Gastroesophageal sphincter (tissue), 3 donors: Measurements from ENCODE around the gene NCKAP5.

Source experiments
- EP300 ChIP-seq: sonication (generic); formaldehyde crosslinking; IDR thresholded peaks from one replicate; pipeline ENCODE4 v1.6.1; 2017; ENCODE audit warnings: antibody characterized with exemption, mild to moderate bottlenecking
- POLR2A ChIP-seq, 2 donors: fragments of 450-650 bp; IDR thresholded peaks; one replicate each; pipeline ENCODE4 v1.6.1; 2017; ENCODE audit warnings: antibody characterized with exemption in 2 of 2, mild to moderate bottlenecking in 2 of 2, moderate library complexity in 1 of 2
- TF ChIP-seq, protein P1 (sequence below), 4 experiments: fragments of 200-600 bp in 2 of 4; fragments of 450-650 bp in 2 of 4; sonication (generic) in 1 of 4; IDR thresholded peaks; one replicate each; pipeline ENCODE4 v1.5.1; 2017 to 2019; ENCODE audit warnings: antibody characterized with exemption in 4 of 4, mild to moderate bottlenecking in 2 of 4, moderate library complexity in 2 of 4

DNA sequence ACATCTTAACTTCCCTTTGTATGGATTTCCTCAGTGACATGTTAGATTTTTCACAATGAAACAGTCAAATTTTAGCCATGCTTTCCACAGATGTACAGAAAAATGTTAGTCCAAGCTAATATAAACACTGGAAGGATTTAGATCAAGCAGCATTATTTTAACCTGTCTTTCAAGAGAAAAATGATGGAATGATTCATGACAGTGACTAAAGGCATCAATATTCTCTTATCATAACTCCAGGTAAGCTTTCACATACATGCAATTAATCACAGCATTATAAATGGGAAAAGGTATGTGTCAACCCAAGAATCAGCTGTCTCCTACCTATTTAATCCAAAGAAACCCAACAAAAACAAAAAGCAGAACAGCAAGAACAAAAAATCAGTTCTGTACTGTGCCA lies 92.7 kb downstream of the NCKAP5 start:
- TF ChIP-seq, protein P1, sequence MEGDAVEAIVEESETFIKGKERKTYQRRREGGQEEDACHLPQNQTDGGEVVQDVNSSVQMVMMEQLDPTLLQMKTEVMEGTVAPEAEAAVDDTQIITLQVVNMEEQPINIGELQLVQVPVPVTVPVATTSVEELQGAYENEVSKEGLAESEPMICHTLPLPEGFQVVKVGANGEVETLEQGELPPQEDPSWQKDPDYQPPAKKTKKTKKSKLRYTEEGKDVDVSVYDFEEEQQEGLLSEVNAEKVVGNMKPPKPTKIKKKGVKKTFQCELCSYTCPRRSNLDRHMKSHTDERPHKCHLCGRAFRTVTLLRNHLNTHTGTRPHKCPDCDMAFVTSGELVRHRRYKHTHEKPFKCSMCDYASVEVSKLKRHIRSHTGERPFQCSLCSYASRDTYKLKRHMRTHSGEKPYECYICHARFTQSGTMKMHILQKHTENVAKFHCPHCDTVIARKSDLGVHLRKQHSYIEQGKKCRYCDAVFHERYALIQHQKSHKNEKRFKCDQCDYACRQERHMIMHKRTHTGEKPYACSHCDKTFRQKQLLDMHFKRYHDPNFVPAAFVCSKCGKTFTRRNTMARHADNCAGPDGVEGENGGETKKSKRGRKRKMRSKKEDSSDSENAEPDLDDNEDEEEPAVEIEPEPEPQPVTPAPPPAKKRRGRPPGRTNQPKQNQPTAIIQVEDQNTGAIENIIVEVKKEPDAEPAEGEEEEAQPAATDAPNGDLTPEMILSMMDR (IDR thresholded peaks at IDR 0.05): no peak
- no peak for TF ChIP-seq POLR2A (IDR thresholded peaks at IDR 0.05)
- no peak for TF ChIP-seq EP300
